Measurements from ENCODE around the gene ACVR1B.

DNA sequence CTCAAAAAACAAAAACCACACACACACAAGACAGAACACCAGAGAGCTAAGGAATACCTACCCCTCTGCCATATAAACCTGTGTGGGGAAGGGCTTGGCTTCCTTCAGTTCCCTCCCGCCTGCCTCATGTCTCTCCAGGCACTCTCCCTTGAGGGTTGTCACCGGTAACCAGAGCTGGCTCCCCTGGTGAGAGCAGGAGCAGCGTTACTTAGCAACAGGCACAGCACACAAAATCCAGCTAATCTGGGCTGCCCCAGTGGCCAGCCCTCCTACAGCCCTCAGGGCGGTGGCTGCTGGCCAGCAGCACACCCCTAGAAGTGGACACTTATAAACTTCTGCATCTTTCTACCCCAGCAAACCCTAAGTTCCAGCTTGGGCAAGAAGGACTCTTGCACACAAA lies 78.2 kb downstream of the ACVR1B start:
- TF ChIP-seq POLR2AphosphoS5 (IDR thresholded peaks at IDR 0.05; ENCODE audit: low read depth, low read length) (no peak), TAF1 (IDR thresholded peaks at IDR 0.05; ENCODE audit: borderline replicate concordance, insufficient read depth, low read length) (no peak), SIN3A (IDR thresholded peaks at IDR 0.05; ENCODE audit: borderline replicate concordance, insufficient read depth, low read length) (no peak), FOXP2 (optimal IDR thresholded peaks at IDR 0.05; ENCODE audit: borderline replicate concordance, extremely low read depth, extremely low read length, insufficient read depth) (no peak)
- TF ChIP-seq, protein P1, sequence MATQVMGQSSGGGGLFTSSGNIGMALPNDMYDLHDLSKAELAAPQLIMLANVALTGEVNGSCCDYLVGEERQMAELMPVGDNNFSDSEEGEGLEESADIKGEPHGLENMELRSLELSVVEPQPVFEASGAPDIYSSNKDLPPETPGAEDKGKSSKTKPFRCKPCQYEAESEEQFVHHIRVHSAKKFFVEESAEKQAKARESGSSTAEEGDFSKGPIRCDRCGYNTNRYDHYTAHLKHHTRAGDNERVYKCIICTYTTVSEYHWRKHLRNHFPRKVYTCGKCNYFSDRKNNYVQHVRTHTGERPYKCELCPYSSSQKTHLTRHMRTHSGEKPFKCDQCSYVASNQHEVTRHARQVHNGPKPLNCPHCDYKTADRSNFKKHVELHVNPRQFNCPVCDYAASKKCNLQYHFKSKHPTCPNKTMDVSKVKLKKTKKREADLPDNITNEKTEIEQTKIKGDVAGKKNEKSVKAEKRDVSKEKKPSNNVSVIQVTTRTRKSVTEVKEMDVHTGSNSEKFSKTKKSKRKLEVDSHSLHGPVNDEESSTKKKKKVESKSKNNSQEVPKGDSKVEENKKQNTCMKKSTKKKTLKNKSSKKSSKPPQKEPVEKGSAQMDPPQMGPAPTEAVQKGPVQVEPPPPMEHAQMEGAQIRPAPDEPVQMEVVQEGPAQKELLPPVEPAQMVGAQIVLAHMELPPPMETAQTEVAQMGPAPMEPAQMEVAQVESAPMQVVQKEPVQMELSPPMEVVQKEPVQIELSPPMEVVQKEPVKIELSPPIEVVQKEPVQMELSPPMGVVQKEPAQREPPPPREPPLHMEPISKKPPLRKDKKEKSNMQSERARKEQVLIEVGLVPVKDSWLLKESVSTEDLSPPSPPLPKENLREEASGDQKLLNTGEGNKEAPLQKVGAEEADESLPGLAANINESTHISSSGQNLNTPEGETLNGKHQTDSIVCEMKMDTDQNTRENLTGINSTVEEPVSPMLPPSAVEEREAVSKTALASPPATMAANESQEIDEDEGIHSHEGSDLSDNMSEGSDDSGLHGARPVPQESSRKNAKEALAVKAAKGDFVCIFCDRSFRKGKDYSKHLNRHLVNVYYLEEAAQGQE (IDR thresholded peaks at IDR 0.05; ENCODE audit: insufficient read depth in 1 of 2, low read depth in 2 of 2, low read length in 2 of 2) = no peak

Data from PFSK-1 (cell line).